Activated gamma-delta T cell treated with anti-CD3 and anti-CD28 coated beads, Interleukin-2, amount 50 U/mL, for 16 hours (primary cell): ENCODE measurements around the gene DVL1.
A peak's percentile ranks its signal among the peaks of the same experiment; 100 is the strongest.
"Not testable (repeated sequence)": the region's sequence is repeated elsewhere in the genome, so short reads cannot be mapped to it uniquely, and the experiment has no call there.

Experiments
- DNase-seq: peaks from one replicate; pipeline ENCODE4 v3.0.0-alpha.2; 2020; ENCODE audit warnings: low read depth

DVL1 gene

DNA sequence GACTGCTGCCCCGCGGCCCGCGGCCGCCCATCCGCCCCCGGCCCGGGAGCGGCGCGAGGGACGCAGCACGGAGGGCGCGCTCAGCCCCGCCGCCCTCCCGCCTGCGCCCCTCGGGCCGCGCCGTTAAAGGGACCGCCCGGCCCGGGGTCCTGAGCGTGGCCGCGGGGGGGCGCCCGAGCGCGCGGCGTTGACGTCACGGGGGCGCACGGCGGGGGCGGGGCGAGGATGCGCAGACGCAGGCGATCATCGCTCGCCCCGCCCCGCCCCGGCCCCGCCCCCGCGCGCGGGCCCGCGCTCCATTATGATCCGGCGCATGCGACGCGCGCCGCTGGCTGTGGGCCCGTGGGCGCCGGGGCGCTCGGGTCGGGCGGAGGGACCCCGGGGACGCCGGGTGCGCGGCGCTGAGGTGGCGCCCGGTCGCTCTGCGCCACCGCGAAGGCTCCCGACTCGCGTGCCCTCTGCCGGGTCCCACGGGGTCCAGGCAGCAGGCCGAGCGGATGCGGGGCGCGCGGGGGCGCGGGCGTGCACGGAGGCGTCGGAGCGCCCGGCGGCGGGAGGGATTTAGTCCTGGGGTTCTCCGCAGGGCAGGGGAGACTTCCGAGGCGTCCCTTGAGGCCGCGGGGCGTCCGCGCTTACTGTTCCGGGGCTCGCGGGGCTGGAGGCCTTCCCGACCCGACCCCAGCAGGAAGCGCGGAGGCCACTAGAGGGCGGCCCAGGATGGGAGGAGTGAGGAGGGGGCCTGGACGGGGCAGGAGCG, at the start of gene DVL1:
TSS of gene DVL1 (minus strand) at position 163 of the 757 bp plus-strand sequence. CDS start 353 bp downstream, outside the sequence.
- DNase-seq: peak; percentile 55

DNA sequence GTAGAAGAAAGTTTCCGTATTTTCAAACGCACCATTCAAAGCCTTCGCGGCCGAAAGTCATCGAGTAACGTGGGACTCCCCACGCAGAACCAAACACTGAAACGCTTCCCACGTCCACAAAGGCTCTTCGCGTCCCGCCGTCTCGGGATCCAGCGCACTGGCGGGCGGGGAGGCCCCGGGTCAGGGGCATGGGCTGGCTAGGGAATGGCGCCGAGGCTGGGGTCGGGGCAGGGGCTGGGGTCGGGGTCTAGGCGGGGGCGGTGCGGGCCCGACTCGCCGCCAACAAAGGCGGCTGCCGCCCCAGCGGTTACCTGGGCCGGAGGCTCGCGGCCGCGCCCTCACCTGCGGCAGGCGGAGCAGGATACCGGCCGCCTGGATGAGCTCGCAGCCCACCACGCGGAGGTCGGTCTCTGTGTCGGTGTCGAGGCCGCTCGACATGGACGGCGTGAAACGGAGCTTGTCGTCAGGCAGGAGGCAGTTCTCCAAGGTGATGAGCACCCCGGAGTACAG, 49.5 kb upstream of the DVL1 start:
- no peak for DNase-seq

DNA sequence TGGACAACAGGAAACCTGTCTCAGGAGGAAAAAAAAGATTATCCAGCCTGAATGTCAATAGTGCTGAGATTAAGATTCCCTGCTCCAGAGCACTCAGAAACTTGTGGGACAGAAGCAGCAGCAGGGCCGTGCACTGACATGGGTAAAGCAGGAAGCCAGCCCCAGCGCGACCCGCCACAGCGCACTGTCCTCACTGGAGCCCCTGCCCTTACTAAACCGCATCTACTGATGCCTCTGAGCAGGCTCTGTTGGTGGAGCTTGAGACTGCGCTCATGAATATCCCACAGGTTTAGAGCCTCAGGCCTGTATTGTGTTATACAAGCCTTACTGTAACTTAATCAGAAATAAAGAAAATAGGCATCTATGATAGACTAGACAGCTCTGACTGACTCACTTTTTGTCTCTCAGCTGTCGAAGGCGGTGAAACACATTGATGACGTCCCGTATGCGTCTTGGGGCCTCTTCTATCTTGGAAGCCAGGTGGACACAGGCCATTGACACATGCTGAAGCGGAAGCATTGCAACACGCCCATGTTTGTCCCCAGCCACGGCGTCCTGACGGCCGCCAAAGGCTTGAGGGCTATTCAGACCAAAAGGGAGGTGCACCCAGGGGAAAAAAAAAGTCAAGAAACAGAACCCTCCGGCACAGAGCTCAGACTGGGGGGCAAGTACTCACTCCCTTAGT, 48.8 kb upstream of the DVL1 start:
- DNase-seq: no peak

DNA sequence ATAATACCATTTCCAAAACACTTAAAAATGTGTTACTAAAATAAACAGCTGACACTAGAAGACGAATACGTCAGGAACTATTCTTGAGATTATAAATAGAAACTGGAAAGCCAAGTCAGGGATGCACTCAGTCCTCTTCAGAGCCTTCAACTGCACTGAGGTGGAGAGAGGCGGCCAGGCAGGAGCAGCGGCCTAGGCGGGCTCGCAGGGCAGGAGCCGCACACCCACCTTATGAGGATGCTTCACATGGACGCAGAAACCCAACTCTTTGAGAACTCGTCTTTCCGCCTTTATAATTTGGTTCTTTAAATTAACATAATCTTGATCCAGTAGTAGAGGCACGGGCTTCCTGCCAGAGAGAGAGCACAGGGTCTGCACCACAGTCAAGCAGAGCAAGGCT, 45.9 kb upstream of the DVL1 start:
- DNase-seq: no peak

DNA sequence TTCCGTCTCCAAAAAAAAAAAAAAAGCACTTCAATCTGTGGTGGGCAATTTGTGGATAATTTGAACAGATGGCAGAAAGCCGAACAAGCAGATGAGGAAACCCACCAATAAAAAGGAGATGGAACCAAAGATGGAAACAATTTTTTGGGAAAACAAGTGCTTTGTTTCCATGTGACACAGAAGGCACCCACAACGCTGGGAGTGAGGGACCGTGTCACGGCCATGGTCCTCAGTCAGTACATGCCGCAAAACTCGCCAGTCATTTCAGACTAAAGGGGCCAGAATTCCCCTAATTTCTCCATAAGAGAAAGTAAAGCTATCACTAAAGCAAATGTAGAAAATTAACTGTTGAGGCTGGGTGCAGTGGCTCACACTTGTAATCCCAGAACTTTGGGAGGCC, 44.9 kb upstream of the DVL1 start:
- no peak for DNase-seq

DNA sequence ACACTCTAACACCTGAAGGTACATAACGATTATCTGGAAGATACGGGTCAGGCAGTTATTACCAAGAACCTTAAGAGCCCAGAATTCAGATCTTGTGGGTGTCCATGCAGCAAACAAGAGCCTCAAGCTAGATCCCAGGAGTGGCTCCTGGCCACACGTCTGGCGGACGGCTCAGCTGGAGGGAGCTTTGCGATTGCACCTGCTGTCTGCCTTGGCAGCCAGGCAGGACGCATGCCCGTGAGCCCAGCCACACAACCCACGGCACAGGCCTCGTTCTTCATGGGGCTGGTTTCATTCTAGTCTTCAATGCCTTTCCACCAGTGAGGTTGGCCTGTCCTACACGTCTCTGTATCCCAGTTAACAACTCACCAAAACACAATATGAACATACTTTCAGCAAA, 44.2 kb upstream of the DVL1 start:
- DNase-seq: no peak

DNA sequence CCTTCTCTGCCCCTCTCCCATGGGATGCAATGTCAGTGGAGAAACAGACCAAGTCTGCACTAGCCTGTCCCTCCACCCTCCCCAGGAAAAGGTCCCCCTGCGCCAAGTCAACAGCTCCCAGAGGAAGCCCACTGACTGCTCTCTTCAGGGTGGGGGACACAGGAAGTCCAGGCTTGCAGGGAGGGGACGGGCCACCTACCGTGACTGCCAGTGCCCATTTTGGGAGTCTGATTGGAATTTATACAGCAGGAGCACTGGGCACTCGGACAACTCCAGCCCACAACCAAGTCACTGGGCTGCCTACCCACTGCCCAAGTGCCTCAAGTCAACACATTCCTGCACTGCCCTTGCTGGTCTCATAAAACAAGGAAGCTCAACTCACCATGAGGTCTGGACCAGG, 43.8 kb upstream of the DVL1 start:
- no peak for DNase-seq

DNA sequence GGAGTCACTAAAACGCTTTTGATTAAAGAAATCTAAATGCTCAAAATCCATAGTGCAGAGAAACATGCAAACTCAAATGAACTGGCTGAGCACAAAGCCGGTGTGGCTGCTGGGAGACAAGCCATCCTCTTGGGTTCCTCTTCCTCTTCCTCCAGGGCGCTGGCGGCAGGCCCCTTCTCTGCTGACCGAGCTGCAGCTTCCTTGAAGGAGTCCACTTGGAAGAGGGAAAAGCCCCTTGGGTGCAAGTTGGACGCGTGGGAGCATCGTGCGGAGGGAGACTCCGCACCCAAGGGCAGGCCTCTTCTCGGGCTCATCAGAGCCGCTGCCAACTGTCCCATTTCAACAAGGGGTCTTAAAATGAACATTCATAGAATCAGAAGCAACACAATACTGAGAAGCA, 42.0 kb upstream of the DVL1 start:
- DNase-seq: no peak

DNA sequence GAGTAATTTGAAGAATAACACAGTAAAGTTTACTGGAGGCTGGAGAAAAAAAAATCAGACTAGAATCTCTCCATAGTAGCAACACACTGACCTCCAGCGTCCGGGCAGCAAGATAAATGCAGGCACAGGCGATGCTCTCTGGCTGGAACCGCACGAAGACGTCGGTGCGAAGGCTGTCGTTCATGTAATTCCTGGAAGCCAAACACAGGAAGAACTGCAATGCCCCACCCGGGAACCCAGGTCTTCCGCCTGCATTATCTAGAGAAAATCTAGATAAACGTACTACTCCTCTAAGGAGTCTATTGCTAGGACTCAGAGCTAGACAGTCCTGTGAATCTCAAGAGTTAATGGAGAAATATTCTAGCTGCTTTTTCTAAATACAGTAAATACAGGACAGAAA, 41.5 kb upstream of the DVL1 start:
- DNase-seq: no peak

DNA sequence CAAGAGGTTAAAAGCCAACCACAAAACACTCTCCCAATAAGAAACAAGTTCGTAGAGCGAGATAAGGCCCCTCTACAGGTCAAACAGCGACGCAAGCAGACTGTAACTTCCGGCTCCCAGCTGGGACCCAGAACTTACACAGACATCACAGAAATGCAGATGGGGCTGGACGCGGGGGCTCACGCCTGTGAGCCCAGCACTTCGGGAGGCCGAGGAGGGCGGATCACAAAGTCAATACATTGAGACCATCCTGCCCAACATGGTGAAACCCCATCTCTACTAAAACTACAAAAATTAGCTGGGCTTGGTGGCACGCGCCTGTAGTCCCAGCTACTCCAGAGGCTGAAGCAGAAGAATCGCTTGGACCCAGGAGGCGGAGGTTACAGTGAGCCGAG, 38.9 kb upstream of the DVL1 start:
- DNase-seq: no peak

DNA sequence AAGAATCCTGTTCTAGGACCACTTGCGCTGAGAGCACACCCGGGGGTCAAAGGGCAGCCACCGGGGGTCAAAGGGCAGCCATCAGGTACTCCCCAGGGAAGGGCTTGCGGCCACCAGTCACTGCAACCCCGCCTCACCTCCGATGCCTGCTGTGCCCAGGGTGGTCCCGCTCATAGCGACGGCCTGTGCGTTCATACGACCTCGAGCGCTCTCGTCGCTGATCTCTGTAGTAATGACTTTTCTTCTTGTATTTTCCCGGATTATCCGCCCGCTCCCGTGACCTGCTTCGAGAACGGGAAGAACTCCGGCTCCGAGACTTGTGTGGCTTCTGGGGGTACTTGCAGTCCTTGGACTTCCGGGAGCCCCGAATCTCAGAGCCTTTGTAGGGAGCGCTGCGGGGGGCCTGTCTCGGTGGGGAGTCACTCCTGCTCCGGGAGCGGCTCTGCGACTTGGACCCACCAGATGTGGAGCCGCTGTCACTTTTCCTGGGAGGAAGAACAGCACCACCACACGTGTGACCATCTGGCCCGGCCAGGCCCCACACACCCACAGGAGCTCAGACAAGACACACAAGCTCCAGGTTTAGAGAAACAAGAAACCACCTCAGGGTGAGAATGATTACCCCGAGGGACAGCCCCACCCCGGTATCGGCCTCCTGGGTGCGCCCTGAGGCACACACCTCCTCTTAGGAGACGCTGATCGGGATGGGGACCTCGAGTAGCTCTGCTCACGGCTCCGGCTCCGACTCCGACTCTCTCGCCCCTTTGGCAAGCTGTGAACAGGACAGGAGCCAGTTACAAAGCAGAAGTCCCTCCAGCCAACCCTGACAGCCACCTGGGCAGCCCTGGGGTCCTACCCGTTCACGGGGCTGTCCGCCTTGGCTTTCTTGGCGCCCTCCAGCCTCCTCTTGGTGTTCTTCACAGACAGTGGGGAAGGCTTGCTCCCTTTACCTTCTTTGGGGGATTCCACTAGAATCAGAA, 38.2 kb upstream of the DVL1 start:
- no peak for DNase-seq

DNA sequence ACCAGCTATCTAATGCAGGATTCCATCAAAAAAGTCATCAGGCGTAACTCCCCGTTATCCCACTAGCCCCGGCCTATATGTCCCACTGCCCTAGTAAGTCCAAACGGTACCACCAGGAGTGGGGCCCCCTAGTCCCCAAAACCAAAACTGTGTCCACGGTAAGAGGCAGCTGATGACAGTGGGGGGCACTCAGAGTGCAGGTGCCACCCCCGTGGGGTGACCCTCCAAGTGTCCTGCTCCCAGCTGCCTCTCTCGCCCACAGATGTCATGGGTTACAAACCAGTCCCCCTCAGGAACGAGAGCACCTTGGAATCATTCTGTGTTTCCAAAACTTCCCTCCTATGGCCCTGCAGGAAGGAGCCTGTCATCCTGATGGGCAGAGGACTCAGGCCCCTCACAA, 36.7 kb upstream of the DVL1 start:
- no peak for DNase-seq

DNA sequence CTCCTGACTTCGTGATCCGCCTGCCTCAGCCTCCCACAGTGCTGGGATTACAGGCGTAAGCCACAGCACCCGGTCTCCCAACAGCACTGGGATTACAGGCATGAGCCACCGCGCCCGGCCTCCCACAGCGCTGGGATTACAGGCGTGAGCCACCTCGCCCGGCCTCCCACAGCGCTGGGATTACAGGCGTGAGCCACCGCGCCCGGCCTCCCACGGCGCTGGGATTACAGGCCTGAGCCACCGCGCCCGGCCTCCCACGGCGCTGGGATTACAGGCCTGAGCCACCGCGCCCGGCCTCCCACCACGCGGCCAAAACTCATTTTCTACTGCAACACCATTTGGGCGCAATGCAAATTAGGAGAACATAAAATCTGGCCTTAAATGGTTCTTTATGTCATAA, 36.1 kb upstream of the DVL1 start:
- not testable (repeated sequence) for DNase-seq

DNA sequence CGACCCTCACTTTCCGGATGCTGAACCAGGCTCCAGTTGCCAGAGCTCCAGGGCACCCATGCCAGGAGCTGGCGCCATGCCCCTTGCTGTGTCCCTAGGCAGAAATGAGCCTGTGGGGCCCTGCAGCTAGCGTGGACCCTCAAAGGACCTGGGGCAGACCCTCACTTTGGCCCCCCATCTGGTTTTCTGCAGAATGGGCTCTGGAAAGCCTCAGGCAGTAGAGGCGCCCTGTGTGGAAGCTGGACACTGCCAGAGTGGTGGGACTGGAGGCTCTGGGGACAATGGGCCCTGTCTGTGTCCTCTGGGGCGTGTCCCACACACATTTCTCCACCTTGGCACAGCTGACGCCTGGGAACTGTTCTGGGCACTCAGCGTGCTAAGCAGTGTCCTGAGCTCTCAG, 32.1 kb upstream of the DVL1 start:
- no peak for DNase-seq

DNA sequence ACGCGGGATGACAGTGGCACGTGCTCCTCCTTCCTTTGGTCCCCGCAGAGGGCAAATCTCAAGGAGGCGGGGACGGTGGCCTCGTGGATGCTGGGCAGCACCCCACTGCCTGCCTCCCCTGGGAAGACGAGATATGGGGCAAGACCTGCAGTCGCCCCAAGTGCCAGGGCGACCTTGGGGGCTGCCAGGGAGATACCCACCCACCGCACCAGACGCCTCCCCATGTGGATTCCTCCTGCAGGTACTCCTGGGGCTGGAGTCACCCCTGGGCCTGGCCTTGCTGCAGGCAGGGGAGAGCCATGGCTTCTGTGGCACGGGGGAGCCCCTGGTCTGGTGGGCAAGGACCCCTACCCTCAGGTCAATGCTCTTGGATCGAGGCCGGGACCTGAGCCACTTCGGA, 31.6 kb upstream of the DVL1 start:
- DNase-seq: no peak

DNA sequence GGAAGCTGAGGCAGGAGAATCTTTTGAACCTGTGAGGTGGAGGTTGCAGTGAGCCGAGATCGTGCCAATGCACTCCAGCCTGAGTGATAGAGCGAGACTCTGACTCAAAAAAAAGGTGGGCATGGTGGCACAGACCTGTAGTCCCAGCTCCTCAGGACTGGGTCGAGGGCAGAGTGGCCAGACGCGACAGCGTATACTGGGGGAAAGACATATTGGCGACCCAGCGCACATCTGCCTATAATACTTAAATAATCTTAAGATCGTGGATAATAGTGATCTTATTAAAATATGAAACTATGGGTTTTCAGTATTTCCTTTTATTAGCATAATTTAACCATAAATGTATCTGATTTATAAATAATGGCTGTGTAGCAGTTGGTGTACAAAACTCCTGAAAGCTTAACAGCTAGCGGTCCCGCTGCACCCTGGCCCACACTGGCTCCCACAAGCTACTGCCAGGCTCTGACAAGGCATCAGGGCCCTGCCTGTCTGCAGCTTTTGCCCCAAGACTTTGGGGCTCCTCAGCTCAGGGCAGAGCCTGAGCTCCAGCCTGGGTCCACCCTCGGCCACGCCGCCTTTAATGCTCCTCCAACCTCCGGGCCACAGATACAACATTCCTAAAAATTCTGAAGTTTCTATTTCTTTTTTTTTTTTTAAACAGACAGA, 28.5 kb upstream of the DVL1 start:
- DNase-seq: no peak

DNA sequence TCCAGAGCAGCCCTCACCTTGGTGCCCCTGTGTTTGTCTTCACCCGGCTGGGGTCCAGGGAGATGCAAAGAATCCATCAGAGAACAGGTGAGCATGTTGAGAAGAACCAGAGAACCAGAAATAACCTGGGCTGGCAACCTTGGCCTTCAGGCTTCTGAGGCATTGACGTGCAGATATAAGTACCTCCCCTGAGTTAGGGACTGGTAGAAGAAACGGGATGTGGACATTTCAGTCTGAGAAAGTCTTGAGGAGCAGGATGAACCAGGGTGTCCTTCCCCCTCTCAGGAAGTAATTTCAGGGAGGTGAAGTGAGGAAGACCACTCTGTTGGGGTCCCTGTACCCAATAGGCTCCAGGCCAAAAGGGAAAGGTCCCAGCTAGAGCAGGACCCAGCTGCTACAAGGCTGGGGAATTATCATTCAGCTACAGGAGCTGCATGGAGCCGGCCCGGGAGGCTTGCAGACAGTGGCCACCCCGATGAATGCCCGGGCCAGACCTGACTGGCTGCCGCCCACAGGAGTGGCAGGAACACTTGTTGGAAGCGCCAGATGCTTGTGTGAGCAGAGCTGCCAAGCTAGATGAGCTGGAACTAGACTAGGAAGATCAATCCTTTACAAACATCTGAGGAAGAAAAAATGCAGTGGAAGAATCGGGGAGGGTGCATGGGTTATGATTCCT, 27.5 kb upstream of the DVL1 start:
- no peak for DNase-seq

DNA sequence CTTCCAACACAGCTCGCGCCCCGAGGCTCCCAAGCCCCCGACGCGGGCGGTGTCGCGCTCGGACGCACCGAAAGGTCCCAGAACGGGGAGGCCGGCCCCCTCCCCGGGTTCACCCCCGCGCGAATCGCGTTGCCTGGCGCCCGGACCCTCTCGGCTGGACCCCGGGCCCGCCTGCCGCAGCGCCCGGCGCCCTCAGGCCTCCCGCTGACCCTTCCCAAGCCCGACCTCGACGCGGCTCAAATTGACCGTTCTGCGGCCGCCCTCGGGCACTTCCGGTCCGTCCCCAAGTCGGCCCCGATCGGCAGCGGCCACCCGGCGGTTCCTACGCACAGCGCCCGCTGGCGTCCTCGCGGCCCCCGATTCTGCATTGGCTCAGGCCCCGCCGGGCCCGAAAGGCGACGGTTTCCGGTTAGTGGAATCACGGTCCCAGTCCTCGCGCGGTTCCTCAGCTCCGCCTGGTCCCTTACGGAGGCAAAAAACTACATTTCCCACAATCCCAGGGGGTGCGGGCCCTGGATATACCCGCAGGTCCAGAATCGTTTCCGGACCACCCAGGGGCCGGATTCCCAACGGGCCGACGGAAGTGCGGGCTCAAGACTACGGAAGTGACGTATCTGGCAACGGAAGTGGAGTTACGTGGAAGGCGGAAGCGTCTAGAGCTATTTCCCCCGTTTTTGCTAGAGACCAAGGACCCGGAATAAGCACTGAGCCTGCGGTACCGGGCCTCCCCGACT, 25.9 kb upstream of the DVL1 start, which contains the start of gene AURKAIP1:
TSS of gene AURKAIP1 (minus strand) at position 279 of the 734 bp plus-strand sequence. CDS start 451 bp downstream, outside the sequence.
- DNase-seq: peak; percentile 96

DNA sequence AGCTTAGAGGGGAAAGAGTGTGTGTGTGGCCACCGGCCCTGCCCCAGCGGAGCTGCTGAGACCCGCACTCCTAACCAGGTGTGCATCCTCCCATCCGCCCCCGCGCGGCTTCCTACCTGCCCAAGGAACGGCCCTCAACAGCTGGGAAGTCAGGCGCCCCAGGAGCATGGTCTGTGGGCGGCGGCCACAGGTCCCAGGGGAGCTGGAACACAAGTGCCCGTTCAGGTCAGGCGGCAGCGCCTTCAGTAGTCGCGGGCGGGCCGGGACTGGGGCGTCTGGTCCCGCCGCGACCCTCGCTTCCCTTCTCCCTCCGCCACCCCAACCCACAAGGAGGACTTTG, 25.3 kb upstream of the DVL1 start:
- DNase-seq: no peak

DNA sequence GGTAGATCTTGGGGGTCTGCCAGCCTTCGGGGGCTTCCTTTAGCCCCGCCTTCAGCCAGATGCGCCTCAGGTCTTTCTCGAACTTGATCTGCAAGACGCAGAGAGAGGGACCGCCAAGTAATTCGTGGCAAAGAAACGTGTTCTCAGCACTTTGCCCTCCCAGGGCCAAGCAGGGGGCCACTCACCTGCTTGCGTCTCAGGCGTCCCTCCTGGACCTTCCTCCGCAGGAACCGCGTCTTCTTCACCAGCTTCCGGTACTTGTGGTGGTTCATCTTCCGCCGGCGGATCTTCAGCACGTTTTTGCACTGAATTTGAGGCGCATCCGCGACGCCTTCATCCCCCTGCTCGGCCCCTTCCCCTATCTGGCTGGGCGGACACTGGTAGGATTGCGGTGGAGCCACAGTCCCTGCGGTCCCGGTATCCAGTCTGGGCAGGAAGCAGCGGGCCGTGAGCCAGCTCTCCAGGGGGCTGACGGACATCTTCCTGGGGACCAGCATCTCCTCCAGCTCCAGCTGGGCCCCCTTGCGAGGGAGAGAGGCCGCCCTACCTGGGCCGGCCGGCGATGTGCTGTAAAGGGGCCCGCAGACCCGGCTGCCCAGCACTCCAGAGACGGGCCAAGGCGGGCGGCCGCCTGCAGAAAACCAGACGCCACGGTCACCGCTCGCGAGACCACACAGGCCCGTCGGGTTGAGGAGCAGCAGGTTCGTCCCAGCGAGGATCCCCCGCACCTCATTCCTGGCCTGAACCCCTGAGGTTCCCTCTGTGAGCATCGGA, 24.8 kb upstream of the DVL1 start:
- DNase-seq: no peak
